ENCODE results near the gene ZSCAN2. TPM values are rescaled to one million over a fixed set of nuclear protein-coding genes. Genes with fewer than 3 reads are reported as not detected.
"Not testable (repeated sequence)": the region's sequence is repeated elsewhere in the genome, so short reads cannot be mapped to it uniquely, and the experiment has no call there.

The ZSCAN2 gene
- polyA plus RNA-seq, 3 donors: 1.8 to 9.9 (median 9.5) TPM

DNA sequence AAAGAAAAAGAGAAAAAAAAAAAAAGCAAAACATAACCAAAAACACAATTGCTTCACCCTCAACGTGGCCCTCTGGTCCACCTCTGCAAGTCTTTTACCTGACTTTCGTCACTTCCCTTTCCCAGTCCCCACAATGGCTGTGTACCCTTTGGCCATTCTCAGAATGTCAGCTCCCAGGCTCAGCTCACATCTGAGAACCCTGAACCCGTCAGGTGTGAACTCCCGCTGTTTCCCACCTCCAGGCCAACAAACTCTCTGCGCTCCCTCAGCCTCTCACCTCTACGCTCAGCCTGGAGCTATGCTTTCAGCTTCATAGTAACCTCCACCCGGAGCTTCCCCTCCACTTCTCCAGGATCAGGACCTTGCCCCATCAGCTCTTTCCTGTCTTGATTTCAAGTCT is 23.6 kb downstream of the ZSCAN2 start:
- H3K27ac ChIP-seq (ENCODE audit: low read depth, low read length): no peak overlapping the region

DNA sequence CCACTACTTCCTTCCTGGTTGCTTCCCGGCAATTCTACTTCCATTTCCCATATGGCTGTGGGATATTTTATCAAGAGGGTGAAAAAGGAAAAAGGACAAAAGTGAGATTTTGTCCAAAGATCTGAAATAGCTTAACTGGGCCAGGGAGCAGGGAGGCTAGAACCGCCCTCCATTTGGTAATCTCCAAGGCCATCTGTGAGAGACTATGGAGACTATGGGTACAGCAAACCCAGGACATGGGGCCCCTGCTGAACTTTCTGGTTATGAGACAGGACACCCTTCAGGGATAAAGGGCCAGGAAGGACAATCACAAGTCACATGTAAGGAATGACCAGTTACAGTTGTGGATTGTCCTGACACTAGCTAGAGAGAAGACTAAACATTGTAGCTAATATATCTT is 24.3 kb downstream of the ZSCAN2 start:
- 62 to 88% (median 66%) methylated on average over 2 of the region's 2 CpGs for WGBS, 3 donors
- H3K27ac ChIP-seq (ENCODE audit: low read depth, low read length): no peak overlapping the region

More for the DNA sequence above, 23.6 kb downstream of the ZSCAN2 start:
- WGBS, 3 donors: 68 to 93% (median 75%) methylated on average over 7 of the region's 7 CpGs

DNA sequence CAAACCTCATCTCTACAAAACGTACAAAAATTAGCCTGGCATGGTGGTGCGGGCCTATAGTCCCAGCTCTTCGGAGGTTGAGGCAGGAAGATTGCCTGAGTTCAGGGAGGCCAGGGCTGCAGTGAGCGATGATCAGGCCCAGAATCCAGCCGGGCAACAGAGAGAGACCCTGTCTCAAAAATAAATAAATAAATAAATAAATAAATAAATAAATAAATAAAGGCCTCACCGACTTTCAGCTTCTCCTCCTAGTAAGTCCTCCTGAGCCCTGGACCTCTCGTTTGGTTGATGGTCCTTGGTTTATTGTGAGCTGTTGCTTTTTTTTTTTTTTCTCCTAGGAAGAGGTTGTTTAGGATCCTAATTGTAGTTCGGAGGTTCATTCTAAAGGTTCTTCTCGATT is 28.2 kb downstream of the ZSCAN2 start:
- no peak overlapping the region for H3K27ac ChIP-seq (ENCODE audit: low read depth, low read length)

DNA sequence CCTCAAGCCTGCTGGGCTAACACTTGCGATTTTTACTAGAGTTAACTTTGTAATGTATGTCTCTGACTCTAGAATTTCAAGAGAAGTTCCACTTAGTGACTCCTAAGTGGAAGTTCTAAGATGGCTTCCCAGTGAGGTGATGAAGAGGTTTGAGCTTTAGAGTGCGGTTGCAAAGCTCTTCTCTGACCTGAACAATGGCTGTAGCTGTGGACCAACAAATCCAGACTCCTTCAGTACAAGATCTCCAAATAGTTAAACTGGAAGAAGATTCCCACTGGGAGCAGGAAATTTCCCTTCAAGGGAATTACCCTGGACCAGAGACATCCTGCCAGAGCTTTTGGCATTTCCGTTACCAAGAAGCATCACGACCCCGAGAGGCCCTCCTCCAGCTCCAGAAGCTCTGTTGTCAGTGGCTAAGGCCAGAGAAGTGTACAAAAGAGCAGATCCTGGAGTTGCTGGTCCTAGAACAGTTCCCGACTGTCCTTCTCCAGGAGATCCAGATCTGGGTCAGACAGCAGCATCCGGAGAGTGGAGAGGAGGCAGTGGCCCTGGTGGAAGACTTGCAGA is 31.0 kb downstream of the ZSCAN2 start:
- 32 to 42% (median 39%) methylated on average over 7 of the region's 7 CpGs for WGBS, 3 donors
- H3K27ac ChIP-seq (ENCODE audit: low read depth, low read length): peak overlapping the region; percentile 22

More for the DNA sequence above, 28.2 kb downstream of the ZSCAN2 start:
- WGBS, 3 donors: 91 to 96% (median 95%) methylated on average over 9 of the region's 9 CpGs

GRCh38 chr15:84633311-84634227 is 32.8 kb downstream of the ZSCAN2 start:
- H3K27ac ChIP-seq (ENCODE audit: low read depth, low read length): peak overlapping the region; percentile 90
- 0% methylated on average over 89 to 105 of the region's 105 CpGs for WGBS, 3 donors

DNA sequence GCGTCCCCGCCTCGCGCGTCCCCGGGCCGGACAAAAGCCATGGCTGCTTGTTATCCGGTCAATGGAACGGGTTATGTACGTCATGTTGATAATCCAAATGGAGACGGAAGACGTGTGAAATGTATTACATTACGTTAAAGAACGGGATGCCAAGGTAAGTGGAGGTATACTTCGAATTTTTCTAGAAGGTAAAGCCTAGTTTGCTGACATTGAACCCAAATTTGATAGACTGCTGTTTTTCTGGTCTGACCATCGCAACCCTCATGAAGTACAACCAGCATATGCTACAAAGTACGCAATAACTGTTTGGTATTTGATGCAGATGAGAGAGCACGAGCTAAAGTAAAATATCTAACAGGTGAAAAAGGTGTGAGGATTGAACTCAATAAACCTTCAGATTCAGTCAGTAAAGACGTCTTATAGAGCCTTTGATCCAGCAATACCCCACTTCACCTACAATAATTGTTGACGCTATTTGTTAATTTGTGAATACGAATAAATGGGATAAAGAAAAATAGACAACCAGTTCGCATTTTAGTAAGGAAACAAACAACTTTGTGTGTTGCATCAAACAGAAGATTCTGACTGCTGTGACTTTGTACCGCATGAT is 33.5 kb downstream of the ZSCAN2 start:
- peak overlapping the region; percentile 23 for H3K27ac ChIP-seq (ENCODE audit: low read depth, low read length)

DNA sequence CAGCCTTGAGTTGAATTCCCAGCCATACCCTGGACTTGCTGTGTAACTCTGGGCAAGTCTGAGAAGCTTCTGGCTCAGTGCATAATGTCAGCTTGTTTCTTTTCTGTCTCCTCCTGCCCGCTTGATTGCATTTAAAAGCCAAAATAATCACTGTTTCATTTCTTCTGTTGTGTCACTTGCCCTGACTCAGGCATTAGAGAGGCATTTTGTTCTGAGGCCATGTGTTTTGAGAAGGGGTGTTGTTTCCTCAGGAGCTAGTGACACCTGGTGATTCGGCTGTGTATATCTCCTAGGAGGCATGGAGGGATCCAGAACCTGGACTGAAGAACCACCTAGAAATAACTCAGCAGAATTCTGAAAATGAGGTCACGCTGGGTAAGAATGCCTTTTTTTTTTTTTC is 37.3 kb downstream of the ZSCAN2 start:
- H3K27ac ChIP-seq (ENCODE audit: low read depth, low read length): no peak overlapping the region
- WGBS, 3 donors: 69 to 74% (median 71%) methylated on average over 3 of the region's 3 CpGs

More for the DNA sequence above, 33.5 kb downstream of the ZSCAN2 start:
- 17 to 33% (median 29%) methylated on average over 23 of the region's 23 CpGs for WGBS, 3 donors

GRCh38 chr15:84641871-84642270 is 41.1 kb downstream of the ZSCAN2 start:
- WGBS, 3 donors: 95 to 98% (median 95%) methylated on average over 9 of the region's 9 CpGs
- H3K27ac ChIP-seq (ENCODE audit: low read depth, low read length): not testable (repeated sequence)

DNA sequence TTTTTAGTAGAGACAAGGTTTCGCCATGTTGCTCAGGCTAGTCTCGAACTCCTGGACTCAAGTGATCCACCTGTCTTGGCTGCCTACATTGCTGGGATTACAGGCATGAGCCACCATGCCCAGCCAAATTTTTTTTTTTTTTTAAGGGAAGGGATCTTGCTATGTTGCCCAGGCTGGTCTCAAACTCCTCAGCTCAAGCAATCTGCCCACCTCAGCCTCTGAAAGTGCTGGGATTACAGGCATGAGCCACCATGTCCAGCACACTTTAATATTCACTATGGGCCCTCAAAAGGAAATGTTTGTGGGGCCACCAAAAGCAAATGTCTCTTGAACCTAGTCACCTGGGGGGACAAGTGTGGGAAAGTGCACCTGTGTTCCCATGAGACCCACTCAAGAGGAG is 41.8 kb downstream of the ZSCAN2 start:
- H3K27ac ChIP-seq (ENCODE audit: low read depth, low read length): not testable (repeated sequence)
- 50 to 98% (median 77%) methylated on average over 2 of the region's 2 CpGs for WGBS, 3 donors

DNA sequence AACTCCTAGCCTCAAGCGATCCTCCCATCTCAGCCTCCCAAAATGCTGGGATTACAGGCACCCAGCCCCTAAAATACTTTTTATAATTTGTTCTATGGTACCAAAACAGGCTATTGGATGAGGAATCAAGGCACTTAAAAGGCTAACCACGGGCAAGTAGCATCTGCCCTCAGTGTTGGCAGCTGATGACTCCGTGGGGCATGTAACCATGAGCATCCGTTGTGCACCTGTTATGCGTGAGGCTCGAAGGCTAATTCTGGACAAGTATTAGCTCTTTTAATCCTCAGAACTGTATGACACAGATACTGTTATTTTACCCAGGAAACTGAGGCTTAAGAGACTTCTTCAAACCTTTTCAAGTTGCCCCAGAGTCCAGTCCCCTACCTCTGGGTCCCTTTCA is 43.0 kb downstream of the ZSCAN2 start:
- WGBS, 3 donors: 91 to 92% (median 92%) methylated on average over 6 of the region's 6 CpGs
- H3K27ac ChIP-seq (ENCODE audit: low read depth, low read length): no peak overlapping the region

GRCh38 chr15:84645496-84645895 is 44.7 kb downstream of the ZSCAN2 start:
- WGBS, 3 donors: 93 to 96% (median 96%) methylated on average over 9 to 10 of the region's 10 CpGs
- H3K27ac ChIP-seq (ENCODE audit: low read depth, low read length): no peak overlapping the region

DNA sequence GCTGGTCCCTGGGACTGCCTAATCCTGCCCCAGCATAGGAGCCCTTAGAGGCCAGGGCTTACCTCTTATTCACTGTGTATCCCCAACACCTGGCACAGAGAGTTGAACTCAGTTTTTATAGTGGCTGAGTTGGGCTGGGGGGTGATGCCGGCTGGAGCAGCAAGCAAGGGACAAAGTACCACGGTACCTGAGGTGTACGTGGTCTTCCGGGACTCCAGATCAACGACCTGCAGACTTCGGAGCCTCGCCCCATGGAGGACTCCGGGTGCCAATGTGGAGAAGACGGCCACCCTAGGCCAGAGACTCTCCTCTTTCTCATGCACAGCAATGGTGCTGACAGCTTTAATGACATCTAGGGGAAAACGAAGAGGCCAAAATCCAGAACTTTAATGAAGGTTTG is 45.2 kb downstream of the ZSCAN2 start:
- H3K27ac ChIP-seq (ENCODE audit: low read depth, low read length): no peak overlapping the region
- 92 to 95% (median 93%) methylated on average over 10 of the region's 10 CpGs for WGBS, 3 donors

GRCh38 chr15:84647726-84648125 is 46.9 kb downstream of the ZSCAN2 start:
- no peak overlapping the region for H3K27ac ChIP-seq (ENCODE audit: low read depth, low read length)

DNA sequence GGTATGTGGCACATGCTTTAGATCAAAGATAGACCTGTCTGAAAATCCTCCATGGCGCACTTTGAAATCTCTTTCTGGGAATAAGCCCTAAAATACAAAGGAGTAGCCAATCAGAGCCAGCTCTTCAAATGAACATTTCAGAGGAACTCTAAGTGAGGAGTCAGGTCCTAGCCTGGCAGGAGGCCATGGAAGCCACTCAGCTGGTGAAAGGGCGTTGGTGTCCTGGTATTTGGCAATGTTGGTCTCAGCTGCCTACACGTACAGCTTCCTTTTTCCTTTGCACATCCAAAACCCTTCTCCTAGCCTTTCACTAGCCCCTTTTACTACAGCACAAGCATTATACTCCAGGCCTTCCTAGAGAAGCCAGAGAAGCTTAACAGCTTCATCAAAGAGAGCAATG is 47.7 kb downstream of the ZSCAN2 start:
- no peak overlapping the region for H3K27ac ChIP-seq (ENCODE audit: low read depth, low read length)
- 51 to 66% (median 54%) methylated on average over 3 of the region's 3 CpGs for WGBS, 3 donors

GRCh38 chr15:84649706-84650105 is 48.9 kb downstream of the ZSCAN2 start:
- WGBS, 3 donors: 84 to 98% (median 95%) methylated on average over 2 of the region's 2 CpGs
- no peak overlapping the region for H3K27ac ChIP-seq (ENCODE audit: low read depth, low read length)

DNA sequence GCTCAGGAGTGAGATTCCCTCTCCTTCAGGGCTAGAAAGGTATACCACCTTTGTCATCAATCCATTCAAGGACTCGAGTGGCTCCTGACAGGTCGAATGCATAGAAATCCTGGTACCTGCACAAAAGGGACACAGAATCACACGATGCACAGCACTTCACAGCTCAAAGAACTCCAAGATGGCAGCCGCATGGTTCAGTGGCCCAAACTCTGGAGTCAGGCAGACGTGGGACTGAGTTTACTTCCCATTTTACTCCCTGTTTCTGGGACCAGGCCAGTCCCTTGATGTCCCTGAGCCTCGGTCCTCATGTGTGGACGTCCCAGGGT is 52.7 kb downstream of the ZSCAN2 start:
- 14 to 21% (median 17%) methylated on average over 7 of the region's 7 CpGs for WGBS, 3 donors
- H3K27ac ChIP-seq (ENCODE audit: low read depth, low read length): no peak overlapping the region

DNA sequence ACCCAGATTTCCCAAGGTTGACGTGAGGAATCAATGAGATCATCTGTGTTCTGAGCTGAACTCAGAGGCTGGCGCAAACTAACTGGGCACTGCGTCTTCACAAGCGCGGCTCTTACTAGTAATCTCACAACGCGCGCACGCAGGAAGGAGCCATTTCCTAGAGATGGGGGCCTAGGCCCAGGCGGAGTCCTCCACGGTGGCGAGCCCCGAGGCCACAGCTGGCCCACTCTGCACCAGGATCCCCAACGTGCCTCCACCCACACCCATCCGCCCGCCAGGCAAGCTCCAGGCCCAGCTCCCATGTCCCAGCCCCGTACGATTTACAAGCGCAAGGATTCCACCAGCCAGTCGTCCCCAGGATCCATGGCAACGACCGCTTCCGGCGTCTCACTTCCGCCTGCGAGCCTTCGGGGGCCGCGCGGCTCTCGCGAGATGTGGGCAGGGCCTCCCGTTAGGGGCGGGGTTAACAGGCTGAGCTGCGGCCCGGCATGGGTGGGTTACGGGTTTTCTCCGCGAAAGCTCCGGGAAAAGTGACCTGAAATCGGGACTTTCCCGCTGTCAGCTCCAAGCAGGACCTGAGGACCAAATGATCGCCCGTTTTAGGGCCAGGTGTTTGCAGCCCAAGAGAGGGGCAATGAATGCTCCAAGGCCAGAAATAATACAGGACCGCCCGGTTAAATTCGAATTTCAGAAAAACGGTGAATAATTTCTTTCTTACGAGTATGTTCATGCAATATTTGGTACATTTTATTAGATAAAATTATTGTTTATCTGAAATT is 53.3 kb downstream of the ZSCAN2 start, which contains the start of gene WDR73:
Gene WDR73 (minus strand): TSS at position 374 of the 779 bp plus-strand sequence. CDS start 9 bp downstream, at position 365.
- H3K27ac ChIP-seq (ENCODE audit: low read depth, low read length): no peak within 1 kb of the TSS
- whole genome bisulfite sequencing, 3 donors: 0 to 1% (median 0%) methylated on average over 49 of the region's 49 CpGs

DNA sequence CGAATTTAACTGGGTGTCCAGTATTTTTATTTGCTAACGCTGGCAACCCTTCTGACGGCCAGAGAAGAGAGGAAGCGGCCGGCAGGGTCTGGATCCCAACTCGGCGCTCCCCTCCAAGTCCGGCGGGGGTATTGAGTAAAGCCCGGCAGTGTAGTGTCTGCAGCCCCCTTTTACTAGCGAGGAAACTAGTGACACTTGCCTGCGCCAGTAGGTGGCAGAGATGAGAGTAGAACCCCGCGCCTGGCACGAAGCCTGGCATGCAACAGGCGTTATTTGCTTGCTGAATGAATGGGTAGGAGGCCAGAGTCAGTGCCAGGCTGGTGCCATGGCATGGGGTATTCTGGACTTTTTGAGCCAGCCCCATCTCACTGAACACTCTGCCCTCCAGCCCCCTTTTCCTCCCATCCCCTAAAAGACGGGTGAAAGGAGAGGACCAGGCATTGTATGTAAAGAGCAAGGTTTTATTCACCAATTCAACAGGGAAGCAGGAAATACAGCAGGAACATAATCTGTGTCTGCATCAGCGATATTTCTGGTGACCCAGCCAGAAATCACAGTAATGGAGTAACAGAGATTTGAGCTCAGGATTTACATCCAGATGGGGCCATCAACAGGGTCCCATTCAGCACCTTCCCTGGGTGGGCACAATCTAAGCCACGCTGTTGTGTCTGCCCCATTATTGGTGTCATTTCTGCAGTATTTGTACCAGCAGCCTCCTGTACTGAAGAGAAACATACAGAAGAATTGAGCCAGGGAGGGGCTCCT is 54.1 kb downstream of the ZSCAN2 start:
- WGBS, 3 donors: 4 to 7% (median 5%) methylated on average over 19 of the region's 19 CpGs
- H3K27ac ChIP-seq (ENCODE audit: low read depth, low read length): no peak overlapping the region

Data from adipose tissue (tissue), 3 donors.